Neural progenitor cell (in vitro differentiated cells): Measurements from ENCODE around the gene PIAS1. TPM values are rescaled to one million over a fixed set of nuclear protein-coding genes. Genes with fewer than 3 reads are reported as not detected.

Experiments
- DNase-seq: peaks from one replicate; pipeline ENCODE4 v3.0.0-alpha.2; 2016; ENCODE audit warnings: low spot score
- H2AFZ ChIP-seq: fragments of 200-600 bp; sonication (generic); replicated peaks from 2 replicates; pipeline ENCODE4 v1.6.1; 2016; ENCODE audit warnings: antibody characterized with exemption
- H3F3A ChIP-seq: fragments of 200-600 bp; sonication (generic); 2 replicates; pipeline ENCODE4 v1.6.1; 2016; ENCODE audit warnings: antibody characterized with exemption, low read depth
- H3K27ac ChIP-seq: fragments of 200-600 bp; sonication (generic); 2 replicates; pipeline ENCODE4 v1.5.1; 2016; ENCODE audit warnings: mild to moderate bottlenecking
- H3K27me3 ChIP-seq: fragments of 200-600 bp; sonication (generic); 2 replicates; pipeline ENCODE4 v1.6.1; 2016; ENCODE audit warnings: mild to moderate bottlenecking, moderate library complexity
- H3K36me3 ChIP-seq: fragments of 200-600 bp; sonication (generic); 2 replicates; pipeline ENCODE4 v1.5.1; 2016
- H3K4me1 ChIP-seq: fragments of 200-600 bp; sonication (generic); 2 replicates; pipeline ENCODE4 v1.6.1; 2016; ENCODE audit warnings: mixed run types
- H3K4me2 ChIP-seq: fragments of 200-600 bp; sonication (generic); 2 replicates; pipeline ENCODE4 v1.6.1; 2016
- H3K4me3 ChIP-seq: fragments of 200-600 bp; sonication (generic); 2 replicates; pipeline ENCODE4 v1.5.1; 2016
- H3K79me2 ChIP-seq: fragments of 200-600 bp; sonication (generic); 2 replicates; pipeline ENCODE4 v1.6.1; 2016; ENCODE audit warnings: low read depth
- H3K9ac ChIP-seq: fragments of 200-600 bp; sonication (generic); 2 replicates; pipeline ENCODE4 v1.6.1; 2016
- H3K9me3 ChIP-seq: fragments of 200-600 bp; sonication (generic); 2 replicates; pipeline ENCODE4 v1.5.1; 2016; ENCODE audit warnings: low read depth
- H4K20me1 ChIP-seq: fragments of 200-600 bp; sonication (generic); 2 replicates; pipeline ENCODE4 v1.6.1; 2016; ENCODE audit warnings: low read depth
- H3K27ac Mint-ChIP-seq: 3 replicates; pipeline ENCODE4 v1.8.0; 2021; ENCODE audit warnings: mixed read lengths
- H3K27me3 Mint-ChIP-seq: 2 replicates; pipeline ENCODE4 v1.8.0; 2022; ENCODE audit warnings: low read depth, mild to moderate bottlenecking, inconsistent platforms, moderate library complexity, mixed read lengths; ENCODE audit not compliant: insufficient read depth
- H3K36me3 Mint-ChIP-seq: 3 replicates; pipeline ENCODE4 v1.8.0; 2021; ENCODE audit warnings: mixed read lengths
- H3K4me1 Mint-ChIP-seq: 3 replicates; pipeline ENCODE4 v1.8.0; 2021; ENCODE audit warnings: mixed read lengths
- H3K4me3 Mint-ChIP-seq: 3 replicates; pipeline ENCODE4 v1.8.0; 2021; ENCODE audit warnings: mild to moderate bottlenecking, moderate library complexity, mixed read lengths
- H3K9me3 Mint-ChIP-seq: 3 replicates; pipeline ENCODE4 v1.8.0; 2020; ENCODE audit warnings: mixed read lengths
- CTCF ChIP-seq: fragments of 200-600 bp; sonication (generic); IDR thresholded peaks from 2 replicates; pipeline ENCODE4 v1.5.1; 2017; ENCODE audit warnings: antibody characterized with exemption, mild to moderate bottlenecking
- EZH2 ChIP-seq: fragments of 200-600 bp; sonication (generic); IDR thresholded peaks from 2 replicates; pipeline ENCODE4 v1.6.1; 2017; ENCODE audit warnings: antibody characterized with exemption, mild to moderate bottlenecking, moderate library complexity
- EZH2phosphoT487 ChIP-seq: fragments of 200-600 bp; sonication (generic); IDR thresholded peaks from 2 replicates; pipeline ENCODE4 v1.6.1; 2017; ENCODE audit warnings: antibody characterized with exemption
- total RNA-seq: library from RNA; depleted of rRNA; stranded (reverse); fragments of >200 nt; gene quantifications from 2 replicates; pipeline ENCODE4 v1.2.3, GENCODE V29; 2015; ENCODE audit warnings: low replicate concordance

Gene PIAS1
- total RNA-seq, 1 donor from 2014 or later = 34.6 TPM

DNA sequence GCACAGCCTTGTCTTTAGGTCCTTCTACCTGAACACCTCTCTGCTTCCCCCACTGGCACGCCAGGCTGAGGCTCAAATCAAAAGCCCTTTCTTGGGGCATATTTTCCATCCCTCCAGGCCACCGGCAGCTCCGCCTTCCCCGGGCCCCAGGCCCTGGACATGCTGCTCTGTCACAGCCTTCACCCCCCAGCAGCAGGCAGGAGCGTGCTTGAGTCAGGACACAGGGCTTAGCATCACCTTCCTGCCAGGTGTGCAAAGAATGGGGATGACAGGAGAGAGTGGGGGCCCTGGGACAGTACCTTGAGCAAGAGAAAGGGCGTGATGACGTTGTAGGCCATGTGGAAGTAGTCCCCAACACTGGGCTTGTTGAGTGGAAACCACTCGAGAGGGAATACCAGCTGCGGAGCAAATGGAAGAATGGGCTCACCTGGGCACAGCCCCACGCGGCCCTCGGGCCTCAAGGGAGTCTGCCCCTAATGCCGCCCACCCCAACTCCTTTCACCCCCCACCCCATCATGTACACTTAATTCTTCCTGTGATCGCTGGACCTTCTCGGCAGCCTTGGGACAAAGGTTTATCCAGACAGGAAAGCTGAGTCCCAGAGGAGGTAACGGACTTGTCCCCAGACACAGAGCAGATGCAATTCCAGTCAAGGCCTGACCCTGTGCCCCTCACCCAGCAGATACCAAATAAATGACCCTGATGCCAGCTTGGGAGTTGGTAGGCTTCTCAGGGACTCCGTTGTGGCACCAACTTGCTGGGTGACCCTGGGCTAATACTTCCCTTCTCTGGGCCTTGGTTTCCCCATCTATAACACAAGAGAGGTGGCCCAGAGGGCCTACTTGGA lies 160.1 kb downstream of the PIAS1 start:
- no peak overlapping the region for H2AFZ ChIP-seq
- H3K4me2 ChIP-seq = no peak overlapping the region
- no peak for TF ChIP-seq EZH2
- TF ChIP-seq EZH2phosphoT487 = no peak
- TF ChIP-seq CTCF = no peak
- peaks cover 27% of the 10 kb centered on the region for H4K20me1 ChIP-seq
- peaks cover 49% of the 10 kb centered on the region for H3K79me2 ChIP-seq
- peaks cover 8% of the 10 kb centered on the region for H3K4me1 ChIP-seq
- Mint-ChIP-seq H3K36me3 (peaks cover 16% of the 10 kb centered on the region), H3K27ac (peak overlapping the region; percentile 51), H3K4me1 (peaks cover 7% of the 10 kb centered on the region), H3K9me3 (no peaks in the 10 kb centered on the region), H3K27me3 (no peaks in the 10 kb centered on the region), H3K4me3 (no peak overlapping the region)
- DNase-seq = no peak
- H3K4me3 ChIP-seq = no peak overlapping the region
- H3F3A ChIP-seq = peaks cover 6% of the 10 kb centered on the region
- H3K36me3 ChIP-seq = no peaks in the 10 kb centered on the region
- H3K27ac ChIP-seq = no peak overlapping the region
- no peak overlapping the region for H3K9ac ChIP-seq
- no peaks in the 10 kb centered on the region for H3K9me3 ChIP-seq
- no peaks in the 10 kb centered on the region for H3K27me3 ChIP-seq

GRCh38 chr15:68214838-68215254 lies 160.7 kb downstream of the PIAS1 start:
- no peak for DNase-seq
- Histone ChIP-seq H3K4me1 (peaks cover 8% of the 10 kb centered on the region), H3K4me2 (no peak overlapping the region), H3K4me3 (no peak overlapping the region), H3K79me2 (peaks cover 56% of the 10 kb centered on the region), H3K36me3 (no peaks in the 10 kb centered on the region), H2AFZ (no peak overlapping the region), H3K9ac (no peak overlapping the region), H3F3A (peaks cover 6% of the 10 kb centered on the region), H3K27me3 (no peaks in the 10 kb centered on the region), H4K20me1 (peaks cover 24% of the 10 kb centered on the region), H3K9me3 (no peaks in the 10 kb centered on the region), H3K27ac (no peak overlapping the region)
- H3K27ac Mint-ChIP-seq = no peak overlapping the region
- H3K4me1 Mint-ChIP-seq = peaks cover 5% of the 10 kb centered on the region
- no peak overlapping the region for H3K4me3 Mint-ChIP-seq
- H3K9me3 Mint-ChIP-seq = no peaks in the 10 kb centered on the region
- TF ChIP-seq CTCF (no peak), EZH2 (no peak), EZH2phosphoT487 (no peak)
- no peaks in the 10 kb centered on the region for H3K27me3 Mint-ChIP-seq
- peaks cover 16% of the 10 kb centered on the region for H3K36me3 Mint-ChIP-seq

DNA sequence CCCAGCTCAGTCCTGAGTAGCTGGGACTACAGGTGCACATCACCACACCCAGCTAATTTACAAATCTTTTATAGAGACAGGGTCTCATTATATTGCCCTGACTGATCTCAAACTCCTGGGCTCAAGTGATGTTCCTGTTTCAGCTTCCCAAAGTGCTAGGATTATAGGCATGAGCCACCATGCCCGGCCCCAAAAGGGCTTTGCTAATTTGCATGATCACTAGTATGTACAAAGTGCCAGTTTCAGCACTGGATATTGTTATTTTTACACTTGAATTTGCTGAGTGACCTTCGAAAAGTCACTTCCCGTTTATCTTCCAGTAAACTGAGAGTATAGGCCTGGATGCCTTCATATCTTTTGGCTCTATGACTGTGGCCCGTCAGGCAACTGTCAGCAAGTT lies 163.2 kb downstream of the PIAS1 start:
- peaks cover 2% of the 10 kb centered on the region for H3K27me3 Mint-ChIP-seq
- Histone ChIP-seq H3F3A (peaks cover under 1% of the 10 kb centered on the region), H2AFZ (no peak overlapping the region), H3K79me2 (peaks cover 65% of the 10 kb centered on the region), H3K9ac (no peak overlapping the region), H3K4me3 (no peak overlapping the region), H3K27ac (no peak overlapping the region), H3K4me1 (no peaks in the 10 kb centered on the region), H4K20me1 (peaks cover 9% of the 10 kb centered on the region), H3K9me3 (no peaks in the 10 kb centered on the region), H3K4me2 (no peak overlapping the region), H3K36me3 (no peaks in the 10 kb centered on the region), H3K27me3 (no peaks in the 10 kb centered on the region)
- no peak overlapping the region for H3K27ac Mint-ChIP-seq
- no peaks in the 10 kb centered on the region for H3K4me1 Mint-ChIP-seq
- DNase-seq = no peak
- TF ChIP-seq CTCF = no peak
- no peak for TF ChIP-seq EZH2
- TF ChIP-seq EZH2phosphoT487 = no peak
- H3K9me3 Mint-ChIP-seq = no peaks in the 10 kb centered on the region
- no peak overlapping the region for H3K4me3 Mint-ChIP-seq
- peaks cover 22% of the 10 kb centered on the region for H3K36me3 Mint-ChIP-seq
